COLO668 (cell line): ENCODE results near the gene SLC22A4.

Source experiments
- DNase-seq: peaks from one replicate; lab custom pipeline; 2025; ENCODE audit not compliant: unreplicated experiment; lab: John Stamatoyannopoulos, UW

The SLC22A4 gene

GRCh38 chr5:132274050-132274792 lies 20.0 kb upstream of the SLC22A4 start:
- no peak for DNase-seq

- DNase-seq, result no peak
Observed at GRCh38 chr5:132275367-132276220, 18.6 kb upstream of the SLC22A4 start.

GRCh38 chr5:132277256-132277655 lies 16.9 kb upstream of the SLC22A4 start:
- DNase-seq, result no peak

- no peak for DNase-seq
Observed at GRCh38 chr5:132277971-132278853, 16.0 kb upstream of the SLC22A4 start.

- DNase-seq, result no peak
Observed at GRCh38 chr5:132279801-132280200, 14.4 kb upstream of the SLC22A4 start.

- DNase-seq, result no peak
Observed at GRCh38 chr5:132280371-132281240, 13.6 kb upstream of the SLC22A4 start.

GRCh38 chr5:132281856-132282614 lies 12.2 kb upstream of the SLC22A4 start:
- DNase-seq, result no peak

- DNase-seq, result peak; percentile 19
Observed at GRCh38 chr5:132283423-132284043, 10.7 kb upstream of the SLC22A4 start.

GRCh38 chr5:132289097-132289496 lies 5.1 kb upstream of the SLC22A4 start:
- DNase-seq, result no peak

GRCh38 chr5:132291026-132291425 lies 3.2 kb upstream of the SLC22A4 start:
- DNase-seq, result no peak

- peak; percentile 80 for DNase-seq
Observed at GRCh38 chr5:132293066-132293991, 865 bp upstream of the SLC22A4 start.

GRCh38 chr5:132294728-132295504 lies 722 bp downstream of the SLC22A4 start:
- peak; percentile 11 for DNase-seq

- DNase-seq, result no peak
Observed at GRCh38 chr5:132295505-132296411, 1.6 kb downstream of the SLC22A4 start.

GRCh38 chr5:132296412-132297016 lies 2.3 kb downstream of the SLC22A4 start:
- no peak for DNase-seq

- no peak for DNase-seq
Observed at GRCh38 chr5:132297211-132297940, 3.2 kb downstream of the SLC22A4 start.
